Erythroblast (primary cell): ENCODE data around the gene HOXA6.
A peak's percentile ranks its signal among the peaks of the same experiment; 100 is the strongest.

Experiments used
- DNase-seq, 2 experiments: peaks; one replicate each; lab custom pipeline; 2025; lab: John Stamatoyannopoulos, UW
- GATA1 ChIP-seq: IDR thresholded peaks from 2 replicates; pipeline ENCODE4 v1.6.1; 2011; ENCODE audit warnings: low read depth, mild to moderate bottlenecking, control low read depth, low read length, moderate library complexity
- POLR2A ChIP-seq: IDR thresholded peaks from 2 replicates; pipeline ENCODE4 v1.6.1; 2011; ENCODE audit warnings: mild to moderate bottlenecking, low read length

The HOXA6 gene

GRCh38 chr7:27179503-27180430 is 32.2 kb upstream of the HOXA6 start:
- DNase-seq = peak; percentile 58 to 73
- TF ChIP-seq GATA1 (no peak), POLR2A (no peak)

- TF ChIP-seq POLR2A = no peak
- no peak for TF ChIP-seq GATA1
- no peak for DNase-seq
Observed at GRCh38 chr7:27179030-27179429, 31.5 kb upstream of the HOXA6 start.

DNA sequence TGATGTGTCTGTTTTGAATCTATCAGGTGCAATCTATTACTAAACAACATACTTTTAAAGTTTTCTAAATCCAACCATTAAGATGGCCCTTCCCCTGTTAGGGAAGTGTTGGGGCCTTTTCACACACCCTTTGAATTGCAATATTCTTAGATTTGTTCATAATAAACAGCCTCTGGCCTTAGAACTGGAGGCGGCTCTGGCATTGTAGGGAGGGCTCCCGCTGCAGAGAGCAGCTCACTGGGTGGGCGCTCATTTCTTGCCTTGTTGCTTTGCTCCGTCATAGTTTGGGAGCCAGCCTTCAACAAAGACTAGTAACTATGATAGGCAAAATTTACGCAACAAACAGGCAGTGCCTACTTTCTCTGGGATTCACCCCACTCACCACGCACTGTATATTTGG is 30.8 kb upstream of the HOXA6 start:
- TF ChIP-seq POLR2A (no peak), GATA1 (no peak)
- no peak for DNase-seq

DNA sequence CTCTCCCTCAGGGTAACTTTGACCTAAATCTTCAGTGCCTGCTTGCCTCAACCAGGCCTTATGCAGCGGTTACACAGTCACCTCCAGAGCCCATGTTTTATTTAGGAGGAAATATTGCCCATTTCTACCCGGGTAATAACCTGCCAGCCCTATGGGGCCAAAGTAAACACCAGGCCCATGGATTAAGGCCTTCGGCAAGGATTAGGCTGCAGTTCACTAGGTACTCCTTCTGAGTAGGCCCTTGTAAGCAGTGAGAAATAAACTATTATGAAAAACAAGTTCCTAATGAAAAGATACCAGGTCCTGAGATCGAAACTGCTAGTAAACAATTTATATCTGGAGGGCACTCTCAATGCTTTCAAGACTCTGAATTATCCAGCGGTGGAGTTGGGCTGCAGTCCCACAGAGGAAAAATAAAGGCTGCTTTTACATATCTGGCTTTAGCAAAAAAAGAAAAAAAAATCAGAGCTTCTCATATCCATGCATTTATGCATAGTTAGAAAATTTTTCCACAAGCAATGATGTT is 30.3 kb upstream of the HOXA6 start:
- TF ChIP-seq POLR2A (no peak), GATA1 (no peak)
- DNase-seq = no peak

- no peak for DNase-seq
- TF ChIP-seq GATA1 = no peak
- TF ChIP-seq POLR2A = no peak
Observed at GRCh38 chr7:27176962-27177794, 29.6 kb upstream of the HOXA6 start.

- DNase-seq = no peak
- no peak for TF ChIP-seq POLR2A
- no peak for TF ChIP-seq GATA1
Observed at GRCh38 chr7:27176524-27176845, 28.9 kb upstream of the HOXA6 start.

GRCh38 chr7:27175626-27176523 is 28.3 kb upstream of the HOXA6 start:
- no peak for DNase-seq
- no peak for TF ChIP-seq POLR2A
- TF ChIP-seq GATA1 = no peak

DNA sequence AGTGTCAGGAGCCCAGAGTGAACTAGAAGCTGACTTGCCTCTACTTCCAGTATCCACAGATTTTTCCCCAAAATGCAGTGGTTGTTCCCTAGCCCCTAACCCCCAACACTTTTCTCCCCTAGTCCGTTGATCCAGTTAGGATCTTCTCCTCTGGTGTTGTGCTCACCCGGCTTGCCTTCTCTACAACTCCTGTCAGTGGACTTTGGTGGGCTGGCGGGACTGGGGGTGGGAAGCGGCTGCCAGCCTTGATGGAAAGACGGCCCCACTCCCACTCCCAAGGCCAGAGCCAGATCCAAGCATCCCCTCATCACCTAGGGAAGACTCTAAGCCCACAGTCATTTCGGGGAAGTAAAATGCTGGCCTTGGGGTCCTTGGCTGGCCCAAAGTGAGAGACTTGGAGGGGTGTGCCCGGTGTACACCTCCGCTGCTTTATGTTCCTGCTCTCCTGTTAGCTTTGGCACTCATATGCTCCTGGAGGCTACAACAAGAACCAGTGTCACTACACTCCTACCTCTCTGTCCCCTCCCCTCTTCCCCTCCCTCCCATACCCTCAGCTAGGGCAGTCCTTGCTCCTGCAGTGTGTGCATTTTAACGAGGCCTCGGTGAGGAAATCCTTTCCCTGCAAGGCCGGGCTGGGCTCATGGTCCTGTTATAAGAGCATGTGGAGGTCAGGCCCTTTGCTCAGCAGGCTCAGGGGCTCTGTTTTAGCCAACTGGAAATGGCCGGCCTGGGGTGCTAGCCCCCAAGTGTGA is 27.5 kb upstream of the HOXA6 start:
- no peak for TF ChIP-seq GATA1
- TF ChIP-seq POLR2A = no peak
- no peak for DNase-seq

DNA sequence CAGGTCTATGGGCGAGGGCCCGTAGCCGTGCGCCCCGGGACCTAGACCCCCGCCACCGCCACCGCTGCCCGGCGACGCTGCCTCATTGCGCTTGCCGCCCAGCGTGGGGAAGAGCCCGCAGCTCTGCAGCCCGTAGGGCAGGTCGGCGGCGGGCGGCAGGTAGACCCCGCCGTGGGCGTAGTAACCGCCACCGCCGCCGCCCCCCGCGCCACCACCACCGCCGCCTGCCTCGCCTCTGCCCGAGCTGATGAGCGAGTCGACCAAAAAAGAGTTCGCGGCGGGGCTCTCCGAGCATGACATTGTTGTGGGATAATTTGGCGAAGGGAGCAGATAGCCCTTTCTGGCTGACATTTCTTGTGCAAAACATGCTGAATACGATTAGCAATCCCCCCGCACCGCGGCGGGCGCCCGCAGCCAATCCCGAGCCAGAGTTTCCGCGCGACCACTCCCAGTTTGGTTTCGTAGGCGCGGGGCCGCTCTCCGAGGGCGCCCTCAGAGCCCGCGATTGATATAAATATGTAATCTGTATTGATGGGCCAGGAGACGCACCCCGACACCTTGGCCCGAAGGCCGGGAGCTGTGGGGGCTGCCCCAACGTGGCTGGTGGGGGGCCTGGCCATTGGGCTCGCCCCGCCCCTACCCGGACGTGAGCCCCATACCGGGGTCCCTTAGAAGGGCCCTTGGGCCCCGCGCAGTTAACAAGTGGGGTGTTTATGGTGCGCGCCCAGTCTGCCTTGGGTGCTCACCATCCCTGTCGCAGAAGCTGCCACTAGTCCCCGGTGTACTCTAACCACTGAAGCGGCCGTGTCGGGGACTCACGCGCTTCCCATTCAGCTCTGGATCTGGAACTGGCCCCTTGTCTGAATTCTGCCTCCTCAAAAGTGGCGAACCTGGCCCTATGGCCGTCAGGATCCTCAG is 26.6 kb upstream of the HOXA6 start, which contains the start of gene HOXA10:
TSS of gene HOXA10 (minus strand) at position 365 of the 918 bp plus-strand sequence. CDS start at position 351, 14 bp downstream.
- no peak for TF ChIP-seq GATA1
- TF ChIP-seq POLR2A = no peak
- DNase-seq = no peak

- no peak for TF ChIP-seq POLR2A
- TF ChIP-seq GATA1 = no peak
- DNase-seq = no peak
Observed at GRCh38 chr7:27173511-27173955, 26.0 kb upstream of the HOXA6 start.

GRCh38 chr7:27172823-27173510 is 25.4 kb upstream of the HOXA6 start:
- TF ChIP-seq POLR2A (no peak), GATA1 (no peak)
- DNase-seq = no peak
